HepG2 (cell line): Measurements from ENCODE around the gene DPM2.

Experiments
- CHD2 ChIP-seq: IDR thresholded peaks from 2 replicates; pipeline ENCODE4 v1.6.1; 2011; ENCODE audit warnings: low read depth, low read length, improper control_type of control experiment
- CTCF ChIP-seq: sonication (generic); formaldehyde crosslinking; IDR thresholded peaks from 2 replicates; pipeline ENCODE4 v1.5.0; 2020; ENCODE audit warnings: mild to moderate bottlenecking, missing genetic modification reagents, moderate library complexity
- GPN1 ChIP-seq: sonication (generic); formaldehyde crosslinking; IDR thresholded peaks from 2 replicates; pipeline ENCODE4 v1.5.1; 2020; ENCODE audit warnings: missing genetic modification reagents, borderline replicate concordance
- NPAS2 ChIP-seq: sonication (generic); formaldehyde crosslinking; IDR thresholded peaks from 2 replicates; pipeline ENCODE4 v1.8.0; 2022; ENCODE audit warnings: mild to moderate bottlenecking, missing genetic modification reagents, borderline replicate concordance
- POLR2A ChIP-seq, 2 experiments: IDR thresholded peaks; 2 replicates each; pipeline ENCODE4 v1.6.1; 2011; ENCODE audit warnings: low read depth in 2 of 2, low read length in 2 of 2, mild to moderate bottlenecking in 1 of 2, moderate library complexity in 1 of 2; ENCODE audit not compliant: insufficient read depth in 1 of 2
- POLR2AphosphoS5 ChIP-seq: IDR thresholded peaks from 2 replicates; pipeline ENCODE4 v1.6.1; 2012; ENCODE audit warnings: low read depth, low read length
- RELA ChIP-seq: sonication (generic); formaldehyde crosslinking; IDR thresholded peaks from 2 replicates; pipeline ENCODE4 v1.4.0; 2020; ENCODE audit warnings: missing genetic modification reagents
- ZBTB33 ChIP-seq: sonication (generic); formaldehyde crosslinking; IDR thresholded peaks from 2 replicates; pipeline ENCODE4 v1.4.0; 2020; ENCODE audit warnings: missing genetic modification reagents
- ZNF709 ChIP-seq: sonication (generic); formaldehyde crosslinking; IDR thresholded peaks from 2 replicates; pipeline ENCODE4 v1.5.0; 2020; ENCODE audit warnings: mild to moderate bottlenecking, missing genetic modification reagents
- ZNF724P ChIP-seq: sonication (generic); formaldehyde crosslinking; IDR thresholded peaks from 2 replicates; pipeline ENCODE4 v1.8.0; 2022; ENCODE audit warnings: missing genetic modification reagents, borderline replicate concordance
- ZSCAN29 ChIP-seq: sonication (generic); formaldehyde crosslinking; conservative IDR thresholded peaks from 2 replicates; pipeline ENCODE4 v1.4.0; 2020; ENCODE audit warnings: mild to moderate bottlenecking, missing genetic modification reagents
- TF ChIP-seq, protein P1 (sequence below): sonication (generic); formaldehyde crosslinking; IDR thresholded peaks from 2 replicates; pipeline ENCODE4 v1.5.0; 2020; ENCODE audit warnings: missing genetic modification reagents

GRCh38 chr9:127918183-127919107 lies 19.2 kb downstream of the DPM2 start:
- TF ChIP-seq CTCF (CRISPR knock-in tag) (peak; percentile 76), POLR2AphosphoS5 (no peak), NPAS2 (no peak), ZSCAN29 (CRISPR knock-in tag) (no peak), GPN1 (no peak), POLR2A (IDR thresholded peaks at IDR 0.05; ENCODE audit: insufficient read depth in 1 of 2, low read depth in 2 of 2, low read length in 2 of 2) (no peak), ZNF724P (CRISPR knock-in tag) (no peak), ZBTB33 (CRISPR knock-in tag) (no peak), CHD2 (no peak), RELA (CRISPR knock-in tag) (no peak), ZNF709 (CRISPR knock-in tag) (no peak)
- TF ChIP-seq, protein P1, sequence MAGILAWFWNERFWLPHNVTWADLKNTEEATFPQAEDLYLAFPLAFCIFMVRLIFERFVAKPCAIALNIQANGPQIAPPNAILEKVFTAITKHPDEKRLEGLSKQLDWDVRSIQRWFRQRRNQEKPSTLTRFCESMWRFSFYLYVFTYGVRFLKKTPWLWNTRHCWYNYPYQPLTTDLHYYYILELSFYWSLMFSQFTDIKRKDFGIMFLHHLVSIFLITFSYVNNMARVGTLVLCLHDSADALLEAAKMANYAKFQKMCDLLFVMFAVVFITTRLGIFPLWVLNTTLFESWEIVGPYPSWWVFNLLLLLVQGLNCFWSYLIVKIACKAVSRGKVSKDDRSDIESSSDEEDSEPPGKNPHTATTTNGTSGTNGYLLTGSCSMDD (CRISPR knock-in tag): no peak
